ENCODE results near the gene RAPGEF1. TPM values are rescaled to one million over a fixed set of nuclear protein-coding genes. Genes with fewer than 3 reads are reported as not detected.
A peak's percentile ranks its signal among the peaks of the same experiment; 100 is the strongest.

The RAPGEF1 gene
- polyA plus RNA-seq, 2 of the 4 experiments (the other 2 are of a cell fraction) = 21.6 to 27.7 TPM

DNA sequence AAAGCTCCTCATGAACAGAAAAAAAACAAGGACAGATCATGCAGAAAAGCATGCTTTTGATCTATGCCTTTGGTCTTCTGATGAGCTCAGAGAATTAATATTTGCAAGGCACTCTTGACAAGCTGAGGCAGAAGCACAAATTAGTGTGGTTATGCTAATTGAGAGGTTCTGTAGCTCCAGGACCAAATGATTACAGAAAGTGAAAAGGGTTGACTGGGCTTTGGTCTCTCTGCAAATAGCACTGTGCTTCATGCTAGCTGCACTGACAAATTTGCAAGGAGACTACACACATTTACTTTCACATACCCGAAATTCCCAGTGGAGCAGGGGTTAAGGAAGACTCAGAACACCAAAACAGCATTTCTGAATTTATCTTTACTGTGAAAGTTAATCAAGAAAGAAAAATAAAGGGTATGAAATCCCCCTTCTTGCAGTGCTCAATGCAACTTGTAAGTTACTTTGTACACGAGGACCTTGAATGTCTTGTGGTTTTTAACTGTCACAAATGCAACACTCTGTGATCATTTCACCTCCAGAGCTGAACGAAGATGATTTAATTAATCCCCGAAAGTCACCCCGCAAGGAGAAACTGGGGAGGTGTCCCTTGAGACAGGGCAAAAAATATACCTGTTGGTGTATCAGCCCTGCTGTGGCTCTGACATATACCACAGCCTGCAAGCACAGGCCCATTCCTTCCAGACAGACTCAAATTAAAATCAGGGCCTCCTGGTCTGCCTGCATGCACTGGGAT lies 11.9 kb downstream of the RAPGEF1 start (continued):
- TF ChIP-seq, protein P1, sequence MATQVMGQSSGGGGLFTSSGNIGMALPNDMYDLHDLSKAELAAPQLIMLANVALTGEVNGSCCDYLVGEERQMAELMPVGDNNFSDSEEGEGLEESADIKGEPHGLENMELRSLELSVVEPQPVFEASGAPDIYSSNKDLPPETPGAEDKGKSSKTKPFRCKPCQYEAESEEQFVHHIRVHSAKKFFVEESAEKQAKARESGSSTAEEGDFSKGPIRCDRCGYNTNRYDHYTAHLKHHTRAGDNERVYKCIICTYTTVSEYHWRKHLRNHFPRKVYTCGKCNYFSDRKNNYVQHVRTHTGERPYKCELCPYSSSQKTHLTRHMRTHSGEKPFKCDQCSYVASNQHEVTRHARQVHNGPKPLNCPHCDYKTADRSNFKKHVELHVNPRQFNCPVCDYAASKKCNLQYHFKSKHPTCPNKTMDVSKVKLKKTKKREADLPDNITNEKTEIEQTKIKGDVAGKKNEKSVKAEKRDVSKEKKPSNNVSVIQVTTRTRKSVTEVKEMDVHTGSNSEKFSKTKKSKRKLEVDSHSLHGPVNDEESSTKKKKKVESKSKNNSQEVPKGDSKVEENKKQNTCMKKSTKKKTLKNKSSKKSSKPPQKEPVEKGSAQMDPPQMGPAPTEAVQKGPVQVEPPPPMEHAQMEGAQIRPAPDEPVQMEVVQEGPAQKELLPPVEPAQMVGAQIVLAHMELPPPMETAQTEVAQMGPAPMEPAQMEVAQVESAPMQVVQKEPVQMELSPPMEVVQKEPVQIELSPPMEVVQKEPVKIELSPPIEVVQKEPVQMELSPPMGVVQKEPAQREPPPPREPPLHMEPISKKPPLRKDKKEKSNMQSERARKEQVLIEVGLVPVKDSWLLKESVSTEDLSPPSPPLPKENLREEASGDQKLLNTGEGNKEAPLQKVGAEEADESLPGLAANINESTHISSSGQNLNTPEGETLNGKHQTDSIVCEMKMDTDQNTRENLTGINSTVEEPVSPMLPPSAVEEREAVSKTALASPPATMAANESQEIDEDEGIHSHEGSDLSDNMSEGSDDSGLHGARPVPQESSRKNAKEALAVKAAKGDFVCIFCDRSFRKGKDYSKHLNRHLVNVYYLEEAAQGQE (IDR thresholded peaks at IDR 0.05) = no peak
- TF ChIP-seq MYC (IDR thresholded peaks at IDR 0.05; ENCODE audit: borderline replicate concordance, low read length) (no peak), RAD21 (conservative IDR thresholded peaks at IDR 0.05 in 1 of 2, IDR thresholded peaks at IDR 0.05 in 1 of 2) (no peak), SMC3 (IDR thresholded peaks at IDR 0.05) (no peak)

DNA sequence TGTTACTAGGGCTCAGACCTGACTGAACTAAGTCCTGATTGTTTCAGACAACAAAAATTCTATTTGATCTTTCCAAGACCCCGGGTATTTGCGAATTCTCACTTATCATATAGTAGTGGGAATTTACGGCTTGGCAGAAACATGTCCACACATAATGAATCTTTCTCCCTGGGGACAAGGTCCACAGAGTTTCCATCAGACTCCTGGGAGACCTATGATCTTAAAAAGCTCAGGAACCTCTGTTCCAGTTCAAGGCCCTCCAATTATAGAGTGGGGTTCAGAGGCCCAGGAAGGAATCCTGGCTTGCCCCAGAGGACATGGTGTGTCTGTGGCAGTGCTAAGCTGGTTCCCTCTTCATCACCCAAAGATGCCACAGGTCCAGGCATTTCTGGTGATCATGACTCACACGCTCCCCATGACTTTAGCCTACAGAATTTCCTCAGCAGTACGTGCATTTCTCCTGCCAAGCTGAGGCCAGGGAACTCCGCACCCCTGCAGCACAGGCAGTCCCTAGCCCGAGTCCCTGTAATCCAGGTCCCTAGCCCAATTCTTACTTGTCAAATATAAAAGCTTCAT lies 12.6 kb downstream of the RAPGEF1 start:
- no peak overlapping the region for H3K4me3 ChIP-seq
- H3K9me3 ChIP-seq = no peaks in the 10 kb centered on the region
- peaks cover 43% of the 10 kb centered on the region for H3K4me1 ChIP-seq
- FAIRE-seq (no peak), DNase-seq (ENCODE audit: low read depth in 1 of 2, low spot score in 1 of 2) (no peak), ATAC-seq (peak; percentile 12 to 39; a peak in 2 of 6 replicates)
- TF ChIP-seq EP300 (IDR thresholded peaks at IDR 0.05) (no peak), NPAS2 (CRISPR knock-in tag; IDR thresholded peaks at IDR 0.05; ENCODE audit: borderline replicate concordance) (no peak), FOSL2 (IDR thresholded peaks at IDR 0.05) (no peak), FOSL2 (CRISPR knock-in tag; IDR thresholded peaks at IDR 0.05) (peak; percentile 17; the same call in 1 of the 2 replicates)
- H3K4me2 ChIP-seq = peak overlapping the region; percentile 21; the same call in 1 of the 3 replicates
- WGBS (ENCODE audit: missing lambda C conversion rate) = 75% methylated on average over 7 of the region's 7 CpGs
- ChIA-PET POLR2A (no interaction called here), CTCF (interaction anchor here (0.7 to 8.3 kb wide), 9 partner anchors 8 to 136 kb away, joined by 3 to 61 read pairs (median 4); partner anchors contain the start of gene RAPGEF1)
- peak overlapping the region in 1 of 2 experiments; percentile 20; a peak in 1 of 6 replicates for H3K27ac ChIP-seq

DNA sequence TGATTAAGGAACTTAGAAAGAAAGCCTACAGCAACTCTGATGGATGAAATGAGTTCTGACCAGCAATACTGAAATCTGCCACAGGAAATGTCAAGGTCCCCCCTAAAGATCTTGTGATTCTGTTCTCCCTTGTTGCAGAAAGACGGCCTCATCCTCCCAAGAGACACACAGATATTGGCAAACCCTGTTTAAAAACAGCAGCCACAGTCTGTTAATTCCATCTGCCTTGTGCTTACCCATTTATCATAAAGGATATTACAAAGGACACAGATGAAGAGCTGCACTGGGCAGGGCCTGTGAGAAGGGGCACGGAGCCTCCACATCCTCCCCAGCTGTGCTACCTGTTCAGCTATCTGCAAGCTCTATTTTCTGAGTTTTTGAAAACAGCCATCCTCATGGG lies 15.2 kb downstream of the RAPGEF1 start:
- ChIA-PET POLR2A (no interaction called here), CTCF (interaction anchor here (0.5 to 8.3 kb wide), 5 partner anchors 11 to 681 kb away, joined by 3 to 61 read pairs (median 3); partner anchors contain the start of gene RAPGEF1)
- Histone ChIP-seq H3K27ac (no peak overlapping the region), H3K9me3 (no peaks in the 10 kb centered on the region), H3K4me3 (no peak overlapping the region), H3K4me1 (peaks cover 27% of the 10 kb centered on the region), H3K4me2 (no peak overlapping the region)
- TF ChIP-seq, protein P2, sequence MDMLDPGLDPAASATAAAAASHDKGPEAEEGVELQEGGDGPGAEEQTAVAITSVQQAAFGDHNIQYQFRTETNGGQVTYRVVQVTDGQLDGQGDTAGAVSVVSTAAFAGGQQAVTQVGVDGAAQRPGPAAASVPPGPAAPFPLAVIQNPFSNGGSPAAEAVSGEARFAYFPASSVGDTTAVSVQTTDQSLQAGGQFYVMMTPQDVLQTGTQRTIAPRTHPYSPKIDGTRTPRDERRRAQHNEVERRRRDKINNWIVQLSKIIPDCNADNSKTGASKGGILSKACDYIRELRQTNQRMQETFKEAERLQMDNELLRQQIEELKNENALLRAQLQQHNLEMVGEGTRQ (IDR thresholded peaks at IDR 0.05) = no peak
- TF ChIP-seq CHD2 (IDR thresholded peaks at IDR 0.05; ENCODE audit: low read length, partially characterized antibody) (no peak), JUN (IDR thresholded peaks at IDR 0.05) (no peak), EHF (CRISPR knock-in tag; IDR thresholded peaks at IDR 0.05) (no peak), PHF8 (IDR thresholded peaks at IDR 0.05; ENCODE audit: borderline replicate concordance, low read depth) (no peak), POLR2AphosphoS2 (conservative IDR thresholded peaks at IDR 0.05; ENCODE audit: low read length) (no peak), CHD4 (IDR thresholded peaks at IDR 0.05; ENCODE audit: borderline replicate concordance) (no peak), TFCP2L1 (CRISPR knock-in tag; IDR thresholded peaks at IDR 0.05) (no peak), HDAC2 (IDR thresholded peaks at IDR 0.05) (no peak), MYC (IDR thresholded peaks at IDR 0.05; ENCODE audit: borderline replicate concordance, low read length) (no peak), CEBPB (IDR thresholded peaks at IDR 0.05) (no peak), TP53 (CRISPR knock-in tag; IDR thresholded peaks at IDR 0.05) (no peak), HOXA7 (CRISPR knock-in tag; IDR thresholded peaks at IDR 0.05) (no peak), FOSL2 (IDR thresholded peaks at IDR 0.05) (no peak), FOSL2 (CRISPR knock-in tag; IDR thresholded peaks at IDR 0.05) (no peak), RAD21 (conservative IDR thresholded peaks at IDR 0.05 in 1 of 2, IDR thresholded peaks at IDR 0.05 in 1 of 2) (no peak)
- TF ChIP-seq, protein P3, sequence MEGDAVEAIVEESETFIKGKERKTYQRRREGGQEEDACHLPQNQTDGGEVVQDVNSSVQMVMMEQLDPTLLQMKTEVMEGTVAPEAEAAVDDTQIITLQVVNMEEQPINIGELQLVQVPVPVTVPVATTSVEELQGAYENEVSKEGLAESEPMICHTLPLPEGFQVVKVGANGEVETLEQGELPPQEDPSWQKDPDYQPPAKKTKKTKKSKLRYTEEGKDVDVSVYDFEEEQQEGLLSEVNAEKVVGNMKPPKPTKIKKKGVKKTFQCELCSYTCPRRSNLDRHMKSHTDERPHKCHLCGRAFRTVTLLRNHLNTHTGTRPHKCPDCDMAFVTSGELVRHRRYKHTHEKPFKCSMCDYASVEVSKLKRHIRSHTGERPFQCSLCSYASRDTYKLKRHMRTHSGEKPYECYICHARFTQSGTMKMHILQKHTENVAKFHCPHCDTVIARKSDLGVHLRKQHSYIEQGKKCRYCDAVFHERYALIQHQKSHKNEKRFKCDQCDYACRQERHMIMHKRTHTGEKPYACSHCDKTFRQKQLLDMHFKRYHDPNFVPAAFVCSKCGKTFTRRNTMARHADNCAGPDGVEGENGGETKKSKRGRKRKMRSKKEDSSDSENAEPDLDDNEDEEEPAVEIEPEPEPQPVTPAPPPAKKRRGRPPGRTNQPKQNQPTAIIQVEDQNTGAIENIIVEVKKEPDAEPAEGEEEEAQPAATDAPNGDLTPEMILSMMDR (IDR thresholded peaks at IDR 0.05) = no peak
- TF ChIP-seq, protein P4, sequence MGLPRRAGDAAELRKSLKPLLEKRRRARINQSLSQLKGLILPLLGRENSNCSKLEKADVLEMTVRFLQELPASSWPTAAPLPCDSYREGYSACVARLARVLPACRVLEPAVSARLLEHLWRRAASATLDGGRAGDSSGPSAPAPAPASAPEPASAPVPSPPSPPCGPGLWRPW (IDR thresholded peaks at IDR 0.05) = no peak
- TF ChIP-seq, protein P5, sequence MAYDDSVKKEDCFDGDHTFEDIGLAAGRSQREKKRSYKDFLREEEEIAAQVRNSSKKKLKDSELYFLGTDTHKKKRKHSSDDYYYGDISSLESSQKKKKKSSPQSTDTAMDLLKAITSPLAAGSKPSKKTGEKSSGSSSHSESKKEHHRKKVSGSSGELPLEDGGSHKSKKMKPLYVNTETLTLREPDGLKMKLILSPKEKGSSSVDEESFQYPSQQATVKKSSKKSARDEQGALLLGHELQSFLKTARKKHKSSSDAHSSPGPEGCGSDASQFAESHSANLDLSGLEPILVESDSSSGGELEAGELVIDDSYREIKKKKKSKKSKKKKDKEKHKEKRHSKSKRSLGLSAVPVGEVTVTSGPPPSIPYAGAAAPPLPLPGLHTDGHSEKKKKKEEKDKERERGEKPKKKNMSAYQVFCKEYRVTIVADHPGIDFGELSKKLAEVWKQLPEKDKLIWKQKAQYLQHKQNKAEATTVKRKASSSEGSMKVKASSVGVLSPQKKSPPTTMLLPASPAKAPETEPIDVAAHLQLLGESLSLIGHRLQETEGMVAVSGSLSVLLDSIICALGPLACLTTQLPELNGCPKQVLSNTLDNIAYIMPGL (CRISPR knock-in tag; IDR thresholded peaks at IDR 0.05; ENCODE audit: borderline replicate concordance) = no peak
- DNase-seq (ENCODE audit: low read depth in 1 of 2, low spot score in 1 of 2) (no peak), ATAC-seq (no peak), FAIRE-seq (no peak)
- WGBS (ENCODE audit: missing lambda C conversion rate) = 91% methylated on average over 2 of the region's 2 CpGs
